CD4-positive, alpha-beta T cell (primary cell): ENCODE measurements around the gene DDX50. TPM values are rescaled to one million over a fixed set of nuclear protein-coding genes. Genes with fewer than 3 reads are reported as not detected.

Experiments
- ATAC-seq: fragments of 200-7000 bp; cut with Tn5 transposase; one replicate; pipeline ENCODE4 v1.10.0; 2022; ENCODE audit warnings: mild to moderate bottlenecking; ENCODE audit not compliant: poor library complexity
- CTCF ChIA-PET: fragments of 350-600 bp; sonication (Branson Sonifier 250); formaldehyde crosslinking; loops from one replicate; lab custom pipeline; 2021; ENCODE audit warnings: antibody characterized with exemption, inconsistent platforms; lab: Charles Lee
- POLR2A ChIA-PET: fragments of 350-600 bp; sonication (Branson Sonifier 250); formaldehyde crosslinking; loops from one replicate; lab custom pipeline; 2021; ENCODE audit warnings: antibody characterized with exemption, inconsistent platforms; lab: Charles Lee
- DNase-seq, 14 experiments: peaks; one replicate each; pipeline ENCODE4 v3.0.0-alpha.2; 2013 to 2020; ENCODE audit warnings: mixed read lengths in 2 of 14
- H3K27ac ChIP-seq, 2 donors: one replicate each; pipeline versions ENCODE4 v1.5.1 to v1.7.0; 2013; ENCODE audit warnings: low read length in 2 of 2, low read depth in 1 of 2, mild to moderate bottlenecking in 1 of 2
- H3K27me3 ChIP-seq, 2 experiments: 1 replicate in 1 of 2; 2 replicates in 1 of 2; pipeline versions ENCODE4 v1.6.1 to v1.7.0; 2013; ENCODE audit warnings: low read length in 2 of 2, control low read depth in 1 of 2, mild to moderate bottlenecking in 1 of 2, moderate library complexity in 1 of 2; ENCODE audit not compliant: insufficient read depth in 2 of 2, control insufficient read depth in 1 of 2
- H3K36me3 ChIP-seq: one replicate; pipeline ENCODE4 v1.6.1; 2013; ENCODE audit warnings: low read length, control low read depth; ENCODE audit not compliant: insufficient read depth
- H3K4me1 ChIP-seq: one replicate; pipeline ENCODE4 v1.6.1; 2013; ENCODE audit warnings: low read length, control low read depth; ENCODE audit not compliant: insufficient read depth
- H3K4me3 ChIP-seq: one replicate; pipeline ENCODE4 v1.5.1; 2013; ENCODE audit warnings: mild to moderate bottlenecking, low read length, moderate library complexity
- H3K9me3 ChIP-seq, 2 experiments: 1 replicate in 1 of 2; 2 replicates in 1 of 2; pipeline versions ENCODE4 v1.6.1 to v1.7.0; 2013; ENCODE audit warnings: low read length in 2 of 2, mild to moderate bottlenecking in 2 of 2, control low read depth in 1 of 2, moderate library complexity in 1 of 2; ENCODE audit not compliant: control insufficient read depth in 1 of 2, insufficient read depth in 1 of 2
- H3K27ac Mint-ChIP-seq: one replicate; pipeline ENCODE4 v1.8.0; 2020; ENCODE audit warnings: mixed read lengths
- H3K27me3 Mint-ChIP-seq: one replicate; pipeline ENCODE4 v1.8.0; 2021; ENCODE audit warnings: mixed read lengths
- H3K36me3 Mint-ChIP-seq: one replicate; pipeline ENCODE4 v1.8.0; 2021; ENCODE audit warnings: low read depth, mixed read lengths
- H3K4me1 Mint-ChIP-seq: one replicate; pipeline ENCODE4 v1.8.0; 2021; ENCODE audit warnings: low read depth, mixed read lengths
- H3K4me3 Mint-ChIP-seq: one replicate; pipeline ENCODE4 v1.8.0; 2020; ENCODE audit warnings: mild to moderate bottlenecking, mixed read lengths
- H3K9me3 Mint-ChIP-seq: one replicate; pipeline ENCODE4 v1.8.0; 2020; ENCODE audit warnings: mixed read lengths
- CTCF ChIP-seq: fragments of 200-600 bp; IDR thresholded peaks from one replicate; pipeline ENCODE4 v1.8.0; 2022; ENCODE audit warnings: antibody characterized with exemption, mild to moderate bottlenecking
- intact Hi-C, 2 experiments: fragments of 100-400 bp; cut with DNase I in 1 of 2; cut with micrococcal nuclease in 1 of 2; formaldehyde crosslinking; loops; one replicate each; pipeline versions ENCODE4 v1.15.1 to v1.9.0; 2023 to 2025; cut with DNase I, micrococcal nuclease
- total RNA-seq, 174 experiments: library from RNA in 2 of 174; stranded (reverse) in 2 of 174; gene quantifications; one replicate each; pipeline ENCODE4 v1.2.3 and lab custom pipeline; 2021 to 2026

The DDX50 gene
- total RNA-seq, 2 experiments from 2014 or later = 46.8 to 47.5 TPM

GRCh38 chr10:68988530-68989316, 87.6 kb downstream of the DDX50 start, which contains the start of gene KIFBP:
KIFBP (plus strand) TSS chr10:68988803; CDS start chr10:68988833, 30 bp downstream.
- peaks cover 39% of the 10 kb centered on the region for H3K4me1 ChIP-seq

GRCh38 chr10:68989317-68989990, 88.3 kb downstream of the DDX50 start:
- Mint-ChIP-seq H3K27ac (peak overlapping the region; percentile 88), H3K36me3 (peaks cover 27% of the 10 kb centered on the region), H3K4me1 (peaks cover 61% of the 10 kb centered on the region), H3K9me3 (no peaks in the 10 kb centered on the region), H3K27me3 (no peaks in the 10 kb centered on the region), H3K4me3 (peak overlapping the region; percentile 98)
- Histone ChIP-seq H3K9me3 (no peaks in the 10 kb centered on the region), H3K36me3 (peaks cover 7% of the 10 kb centered on the region), H3K4me1 (peaks cover 39% of the 10 kb centered on the region), H3K27ac (peak overlapping the region; percentile 55 to 69), H3K27me3 (no peaks in the 10 kb centered on the region), H3K4me3 (peak overlapping the region; percentile 90)
- TF ChIP-seq CTCF = no peak
- ATAC-seq (no peak), DNase-seq (peak in 1 of 14 experiments; percentile 5)
- CTCF ChIA-PET = interaction anchor here (0.8 to 1.3 kb wide), 6 partner anchors 11 to 150 kb away, joined by 3 to 4 read pairs (median 3); no protein-coding TSS in a partner anchor
- intact Hi-C loops = loop anchor here in 1 of 2 experiments (5.0 to 10.0 kb wide), 2 partner anchors 37 to 465 kb away; partner anchors contain the start of gene SLC25A16
- POLR2A ChIA-PET = interaction anchor here (0.7 to 1.6 kb wide), 8 partner anchors 15 to 658 kb away, joined by 3 to 8 read pairs (median 4); partner anchors contain the start of genes DDX21, HNRNPH3 and SRGN

More at GRCh38 chr10:68988530-68989316, 87.6 kb downstream of the DDX50 start, which contains the start of gene KIFBP:
- TF ChIP-seq CTCF = peak; percentile 43
- Mint-ChIP-seq H3K4me3 (peak within 1 kb of the TSS; percentile 98), H3K36me3 (peaks cover 35% of the 10 kb centered on the region), H3K27me3 (no peaks in the 10 kb centered on the region), H3K9me3 (no peaks in the 10 kb centered on the region), H3K4me1 (peaks cover 58% of the 10 kb centered on the region), H3K27ac (peak within 1 kb of the TSS; percentile 88)
- peaks cover 14% of the 10 kb centered on the region for H3K36me3 ChIP-seq
- ATAC-seq (peak; percentile 81), DNase-seq (peak; percentile 60 to 95 (median 74))
- CTCF ChIA-PET = interaction anchor here (0.6 to 1.3 kb wide), 9 partner anchors 11 to 481 kb away, joined by 3 to 4 read pairs (median 3); no protein-coding TSS in a partner anchor
- peak within 1 kb of the TSS; percentile 90 for H3K4me3 ChIP-seq
- POLR2A ChIA-PET = interaction anchor here (0.7 to 2.1 kb wide), 10 partner anchors 16 to 657 kb away, joined by 3 to 12 read pairs (median 4); partner anchors contain the start of genes DDX21, HNRNPH3 and SRGN
- intact Hi-C loops = loop anchor here (1.0 to 10.0 kb wide), 3 partner anchors 36 to 464 kb away; partner anchors contain the start of gene SLC25A16 (in 1 of the 2)
- H3K27ac ChIP-seq = peak within 1 kb of the TSS; percentile 55 to 69
- H3K9me3 ChIP-seq = no peaks in the 10 kb centered on the region
- H3K27me3 ChIP-seq = no peaks in the 10 kb centered on the region
